ENCODE measurements around the gene MEGF11.

The MEGF11 gene

GRCh38 chr15:65952391-65953053 is 301.0 kb downstream of the MEGF11 start:
- Mint-ChIP-seq H3K9me3 (no peaks in the 10 kb centered on the region), H3K4me3 (no peak overlapping the region), H3K4me1 (peaks cover 14% of the 10 kb centered on the region), H3K27me3 (peaks cover 17% of the 10 kb centered on the region), H3K27ac (peak overlapping the region; percentile 51 to 83)
- no peak for ATAC-seq
- DNase-seq, result no peak

- ATAC-seq (no peak), DNase-seq (no peak)
- H3K27me3 Mint-ChIP-seq, result peaks cover 17% of the 10 kb centered on the region
- H3K4me1 Mint-ChIP-seq, result peaks cover 14% of the 10 kb centered on the region
- H3K9me3 Mint-ChIP-seq, result no peaks in the 10 kb centered on the region
- peak overlapping the region in 1 of 2 donors; percentile 15 for H3K27ac Mint-ChIP-seq
- H3K4me3 Mint-ChIP-seq, result no peak overlapping the region
Measured at GRCh38 chr15:65951007-65951406, 302.5 kb downstream of the MEGF11 start.

- Mint-ChIP-seq H3K4me1 (peaks cover 13% of the 10 kb centered on the region), H3K27me3 (peaks cover 17% of the 10 kb centered on the region), H3K4me3 (no peak overlapping the region), H3K9me3 (no peaks in the 10 kb centered on the region), H3K27ac (no peak overlapping the region)
- ATAC-seq (no peak), DNase-seq (no peak)
Measured at GRCh38 chr15:65949491-65949890, 304.1 kb downstream of the MEGF11 start.

- DNase-seq (no peak), ATAC-seq (no peak)
- Mint-ChIP-seq H3K27ac (no peak overlapping the region), H3K4me1 (peaks cover 8% of the 10 kb centered on the region), H3K4me3 (no peak overlapping the region), H3K9me3 (no peaks in the 10 kb centered on the region), H3K27me3 (peaks cover 17% of the 10 kb centered on the region)
Measured at GRCh38 chr15:65949011-65949410, 304.5 kb downstream of the MEGF11 start.

- Mint-ChIP-seq H3K4me1 (peaks cover 6% of the 10 kb centered on the region), H3K27ac (no peak overlapping the region)
- no peak for ATAC-seq
Measured at GRCh38 chr15:65948383-65948782, 305.2 kb downstream of the MEGF11 start.

GRCh38 chr15:65947041-65947440 is 306.5 kb downstream of the MEGF11 start:
- no peak overlapping the region for H3K4me3 Mint-ChIP-seq
- H3K9me3 Mint-ChIP-seq, result no peaks in the 10 kb centered on the region
- DNase-seq (no peak), ATAC-seq (no peak)
- H3K27me3 Mint-ChIP-seq, result peaks cover 9% of the 10 kb centered on the region
- H3K27ac Mint-ChIP-seq, result no peak overlapping the region
- peaks cover 13% of the 10 kb centered on the region for H3K4me1 Mint-ChIP-seq

More at GRCh38 chr15:65948383-65948782, 305.2 kb downstream of the MEGF11 start:
- H3K9me3 Mint-ChIP-seq, result no peaks in the 10 kb centered on the region
- no peak overlapping the region for H3K4me3 Mint-ChIP-seq
- no peak for DNase-seq
- peaks cover 17% of the 10 kb centered on the region for H3K27me3 Mint-ChIP-seq

- Mint-ChIP-seq H3K27me3 (peaks cover 9% of the 10 kb centered on the region), H3K27ac (no peak overlapping the region), H3K4me3 (no peak overlapping the region), H3K4me1 (peaks cover 8% of the 10 kb centered on the region), H3K9me3 (no peaks in the 10 kb centered on the region)
- DNase-seq (no peak), ATAC-seq (no peak)
Measured at GRCh38 chr15:65945616-65946015, 307.9 kb downstream of the MEGF11 start.

GRCh38 chr15:65944404-65944803 is 309.1 kb downstream of the MEGF11 start:
- no peak overlapping the region for H3K4me3 Mint-ChIP-seq
- ATAC-seq, result no peak
- no peak overlapping the region for H3K27ac Mint-ChIP-seq
- DNase-seq, result no peak
- no peaks in the 10 kb centered on the region for H3K9me3 Mint-ChIP-seq
- peaks cover 5% of the 10 kb centered on the region for H3K27me3 Mint-ChIP-seq
- peaks cover 8% of the 10 kb centered on the region for H3K4me1 Mint-ChIP-seq

- peak overlapping the region in 1 of 2 donors; percentile 15 for H3K27ac Mint-ChIP-seq
- H3K4me3 Mint-ChIP-seq, result no peak overlapping the region
- H3K9me3 Mint-ChIP-seq, result no peaks in the 10 kb centered on the region
- DNase-seq, result no peak
- no peaks in the 10 kb centered on the region for H3K27me3 Mint-ChIP-seq
- ATAC-seq, result peak; percentile 53
- peaks cover 10% of the 10 kb centered on the region for H3K4me1 Mint-ChIP-seq
Measured at GRCh38 chr15:65942436-65942835, 311.1 kb downstream of the MEGF11 start.

- DNase-seq (no peak), ATAC-seq (no peak)
- no peaks in the 10 kb centered on the region for H3K9me3 Mint-ChIP-seq
- H3K27ac Mint-ChIP-seq, result no peak overlapping the region
- H3K27me3 Mint-ChIP-seq, result no peaks in the 10 kb centered on the region
- no peak overlapping the region for H3K4me3 Mint-ChIP-seq
- H3K4me1 Mint-ChIP-seq, result peaks cover 15% of the 10 kb centered on the region
Measured at GRCh38 chr15:65940618-65940909, 313.0 kb downstream of the MEGF11 start.

- Mint-ChIP-seq H3K9me3 (no peaks in the 10 kb centered on the region), H3K27ac (no peak overlapping the region), H3K4me3 (no peak overlapping the region), H3K4me1 (peaks cover 15% of the 10 kb centered on the region), H3K27me3 (no peaks in the 10 kb centered on the region)
- DNase-seq (no peak), ATAC-seq (no peak)
Measured at GRCh38 chr15:65939901-65940617, 313.5 kb downstream of the MEGF11 start.

GRCh38 chr15:65938604-65939003 is 314.9 kb downstream of the MEGF11 start:
- peaks cover 15% of the 10 kb centered on the region for H3K4me1 Mint-ChIP-seq
- DNase-seq, result no peak
- ATAC-seq, result no peak
- no peak overlapping the region for H3K4me3 Mint-ChIP-seq
- no peaks in the 10 kb centered on the region for H3K9me3 Mint-ChIP-seq
- peaks cover 1% of the 10 kb centered on the region for H3K27me3 Mint-ChIP-seq
- peak overlapping the region in 1 of 2 donors; percentile 53 for H3K27ac Mint-ChIP-seq

- ATAC-seq, result no peak
- peak overlapping the region in 1 of 2 donors; percentile 88 for H3K27ac Mint-ChIP-seq
- DNase-seq, result no peak
- no peaks in the 10 kb centered on the region for H3K9me3 Mint-ChIP-seq
- H3K27me3 Mint-ChIP-seq, result peaks cover 8% of the 10 kb centered on the region
- H3K4me3 Mint-ChIP-seq, result no peak overlapping the region
- H3K4me1 Mint-ChIP-seq, result peaks cover 13% of the 10 kb centered on the region
Measured at GRCh38 chr15:65937476-65937875, 316.1 kb downstream of the MEGF11 start.

- peak overlapping the region in 1 of 2 donors; percentile 76 for H3K27ac Mint-ChIP-seq
- DNase-seq (no peak), ATAC-seq (no peak)
- H3K9me3 Mint-ChIP-seq, result no peaks in the 10 kb centered on the region
- peaks cover 8% of the 10 kb centered on the region for H3K27me3 Mint-ChIP-seq
- no peak overlapping the region for H3K4me3 Mint-ChIP-seq
- peaks cover 8% of the 10 kb centered on the region for H3K4me1 Mint-ChIP-seq
Measured at GRCh38 chr15:65937054-65937453, 316.5 kb downstream of the MEGF11 start.

- peaks cover 7% of the 10 kb centered on the region for H3K4me1 Mint-ChIP-seq
- DNase-seq (no peak), ATAC-seq (no peak)
- H3K4me3 Mint-ChIP-seq, result no peak overlapping the region
- no peak overlapping the region for H3K27ac Mint-ChIP-seq
- H3K27me3 Mint-ChIP-seq, result peaks cover 8% of the 10 kb centered on the region
- no peaks in the 10 kb centered on the region for H3K9me3 Mint-ChIP-seq
Measured at GRCh38 chr15:65936282-65936681, 317.3 kb downstream of the MEGF11 start.

- Mint-ChIP-seq H3K27me3 (peaks cover 8% of the 10 kb centered on the region), H3K4me3 (no peak overlapping the region), H3K27ac (no peak overlapping the region), H3K9me3 (no peaks in the 10 kb centered on the region), H3K4me1 (peaks cover 7% of the 10 kb centered on the region)
- DNase-seq, result no peak
- no peak for ATAC-seq
Measured at GRCh38 chr15:65935391-65935790, 318.2 kb downstream of the MEGF11 start.

Data from stimulated activated naive CD8-positive, alpha-beta T cell treated with anti-CD3 and anti-CD28 coated beads, Interleukin-15, amount 100 ng/mL, for 72 hours (primary cell).